Measurements from ENCODE around the gene DRC1. TPM values are rescaled to one million over a fixed set of nuclear protein-coding genes. Genes with fewer than 3 reads are reported as not detected.

DRC1 gene
- total and polyA plus RNA-seq, 4 donors = 2.5 to 18.4 (median 8.8) TPM

GRCh38 chr2:26355038-26355995 lies 46.4 kb upstream of the DRC1 start:
- no peak overlapping the region for H3K4me3 ChIP-seq
- no peaks in the 10 kb centered on the region for H3K9me3 ChIP-seq (ENCODE audit: control insufficient read depth in 4 of 4, insufficient read depth in 3 of 4, low read length in 3 of 4)
- H3K27me3 ChIP-seq (ENCODE audit: control insufficient read depth in 3 of 3, insufficient read depth in 3 of 3, low read length in 2 of 3) = no peaks in the 10 kb centered on the region
- no peak overlapping the region for H3K27ac ChIP-seq (ENCODE audit: low read depth in 1 of 2, low read length in 1 of 2)
- H3K4me1 ChIP-seq (ENCODE audit: control insufficient read depth in 5 of 5, insufficient read depth in 5 of 5, low read length in 5 of 5) = peaks cover 0 to 3% (median 0%) of the 10 kb centered on the region in 5 donors
- H3K36me3 ChIP-seq (ENCODE audit: control insufficient read depth in 4 of 4, insufficient read depth in 4 of 4, low read length in 4 of 4) = peaks cover 0 to 5% (median under 1%) of the 10 kb centered on the region in 4 donors
- no peak overlapping the region for H3K9ac ChIP-seq (ENCODE audit: insufficient read depth in 1 of 2, low read length in 2 of 2)
- WGBS, 2 donors = 83 to 93% methylated on average over 9 of the region's 9 CpGs
- no peak for ATAC-seq (ENCODE audit: insufficient read depth, low FRiP score)
- DNase-seq = no peak
- TF ChIP-seq CTCF (IDR thresholded peaks at IDR 0.05; ENCODE audit: control extremely low read depth, extremely low read depth) = no peak

GRCh38 chr2:26356111-26356510 lies 45.6 kb upstream of the DRC1 start:
- no peak for TF ChIP-seq CTCF (IDR thresholded peaks at IDR 0.05; ENCODE audit: control extremely low read depth, extremely low read depth)
- peaks cover 0 to 5% (median 0%) of the 10 kb centered on the region in 4 donors for H3K36me3 ChIP-seq (ENCODE audit: control insufficient read depth in 4 of 4, insufficient read depth in 4 of 4, low read length in 4 of 4)
- no peak overlapping the region for H3K9ac ChIP-seq (ENCODE audit: insufficient read depth in 1 of 2, low read length in 2 of 2)
- H3K27me3 ChIP-seq (ENCODE audit: control insufficient read depth in 3 of 3, insufficient read depth in 3 of 3, low read length in 2 of 3) = no peaks in the 10 kb centered on the region
- no peaks in the 10 kb centered on the region for H3K9me3 ChIP-seq (ENCODE audit: control insufficient read depth in 4 of 4, insufficient read depth in 3 of 4, low read length in 3 of 4)
- H3K4me1 ChIP-seq (ENCODE audit: control insufficient read depth in 5 of 5, insufficient read depth in 5 of 5, low read length in 5 of 5) = peaks cover 0 to 3% (median 0%) of the 10 kb centered on the region in 5 donors
- H3K4me3 ChIP-seq = no peak overlapping the region
- ATAC-seq (ENCODE audit: insufficient read depth, low FRiP score) (no peak), DNase-seq (no peak)
- WGBS, 2 donors = 96 to 97% methylated on average over 2 of the region's 2 CpGs
- H3K27ac ChIP-seq (ENCODE audit: low read depth in 1 of 2, low read length in 1 of 2) = no peak overlapping the region

- Histone ChIP-seq H3K4me3 (no peak overlapping the region), H3K9ac (ENCODE audit: insufficient read depth in 1 of 2, low read length in 2 of 2) (no peak overlapping the region), H3K27ac (ENCODE audit: low read depth in 1 of 2, low read length in 1 of 2) (no peak overlapping the region), H3K27me3 (ENCODE audit: control insufficient read depth in 3 of 3, insufficient read depth in 3 of 3, low read length in 2 of 3) (no peaks in the 10 kb centered on the region), H3K9me3 (ENCODE audit: control insufficient read depth in 4 of 4, insufficient read depth in 3 of 4, low read length in 3 of 4) (no peaks in the 10 kb centered on the region), H3K4me1 (ENCODE audit: control insufficient read depth in 5 of 5, insufficient read depth in 5 of 5, low read length in 5 of 5) (peaks cover 0 to 3% (median 0%) of the 10 kb centered on the region in 5 donors), H3K36me3 (ENCODE audit: control insufficient read depth in 4 of 4, insufficient read depth in 4 of 4, low read length in 4 of 4) (peaks cover 0 to 5% (median 0%) of the 10 kb centered on the region in 4 donors)
- no peak for TF ChIP-seq CTCF (IDR thresholded peaks at IDR 0.05; ENCODE audit: control extremely low read depth, extremely low read depth)
- no peak for ATAC-seq (ENCODE audit: insufficient read depth, low FRiP score)
- 89 to 91% methylated on average over 2 of the region's 2 CpGs for WGBS, 2 donors
- DNase-seq = no peak
These were observed 44.9 kb upstream of the DRC1 start for GRCh38 chr2:26356771-26357170.
